NCI-H1930 (cell line): Measurements from ENCODE around the gene SYNGR1.
"Not testable (repeated sequence)": the region's sequence is repeated elsewhere in the genome, so short reads cannot be mapped to it uniquely, and the experiment has no call there.

Source experiments
- DNase-seq, 2 experiments: peaks; one replicate each; lab custom pipeline; 2025; lab: John Stamatoyannopoulos, UW

Gene SYNGR1

DNA sequence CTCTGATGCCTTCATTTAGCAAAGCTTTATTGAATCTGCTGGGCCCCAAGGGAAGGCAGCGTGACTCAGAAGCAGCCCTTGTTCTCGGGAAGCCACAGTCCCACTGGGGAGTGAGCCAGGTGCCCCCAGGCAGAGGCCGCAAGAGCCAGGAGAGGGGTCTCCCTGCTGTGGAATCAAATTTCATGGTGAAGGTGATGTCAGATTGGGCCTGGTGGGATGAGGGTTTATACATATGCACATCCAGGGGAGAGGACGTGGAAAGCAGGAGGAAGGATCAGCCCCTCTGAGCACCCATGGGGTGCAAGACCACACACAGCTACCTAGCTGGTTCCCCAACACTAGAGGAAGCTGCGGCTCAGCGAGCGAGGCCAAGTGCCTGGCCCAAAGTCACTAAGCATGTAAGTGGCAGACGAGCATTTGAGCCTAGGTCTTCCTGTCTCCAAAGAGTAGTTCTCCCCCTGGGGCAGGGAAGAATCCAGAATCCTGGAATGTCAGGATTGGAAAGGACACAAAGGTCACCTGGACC lies 2.0 kb downstream of the SYNGR1 start:
- no peak for DNase-seq

DNA sequence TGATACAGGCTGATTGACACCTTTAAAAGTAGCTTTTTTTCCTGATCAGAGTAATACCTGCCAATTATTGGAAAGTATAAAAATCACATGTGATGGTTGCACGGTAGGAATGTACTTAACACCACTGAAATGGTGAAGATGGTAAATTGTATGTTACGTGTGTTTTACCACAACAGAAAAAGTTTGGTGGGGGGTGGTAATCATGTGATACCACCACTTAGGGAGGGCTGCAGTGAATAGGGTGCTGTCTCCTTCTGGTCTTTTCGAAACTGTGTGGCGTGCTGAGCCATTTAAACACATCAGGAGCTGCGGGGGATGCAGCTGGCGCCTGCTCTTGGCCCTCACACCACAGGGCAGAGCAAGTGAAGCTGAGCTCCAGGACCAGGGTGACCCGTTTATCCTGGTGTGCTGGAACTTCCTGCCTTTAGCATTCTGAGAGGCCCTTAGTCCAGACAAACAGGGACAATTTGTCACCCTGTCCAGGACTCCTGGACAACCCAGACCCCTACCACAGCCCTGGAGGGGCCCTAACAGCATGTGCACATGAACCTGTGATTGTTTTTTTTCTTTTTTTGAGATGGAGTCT lies 2.6 kb downstream of the SYNGR1 start:
- DNase-seq = no peak

GRCh38 chr22:39353346-39353745 lies 3.6 kb downstream of the SYNGR1 start:
- no peak for DNase-seq

DNA sequence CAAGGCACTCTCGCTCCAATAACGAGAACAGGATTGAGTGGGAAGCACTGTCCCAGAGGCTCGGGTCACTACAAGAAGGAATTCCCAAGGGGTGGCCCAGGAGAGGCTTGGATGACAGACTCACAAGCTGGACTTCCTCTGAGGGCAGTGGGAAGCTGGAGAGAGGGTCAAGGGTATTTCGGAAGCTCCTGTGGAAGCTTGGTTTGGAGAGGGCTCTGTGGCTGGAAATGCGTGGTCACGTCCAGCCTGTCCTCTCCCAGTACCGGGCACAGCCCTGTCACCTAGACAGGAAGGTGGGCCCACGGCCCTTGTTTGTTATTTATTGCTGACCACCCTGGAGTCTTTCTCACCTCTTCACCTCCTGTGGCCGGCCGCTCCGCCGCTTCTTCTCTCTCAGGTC lies 5.3 kb downstream of the SYNGR1 start:
- no peak for DNase-seq

GRCh38 chr22:39355805-39356204 lies 6.0 kb downstream of the SYNGR1 start:
- not testable (repeated sequence) for DNase-seq

DNA sequence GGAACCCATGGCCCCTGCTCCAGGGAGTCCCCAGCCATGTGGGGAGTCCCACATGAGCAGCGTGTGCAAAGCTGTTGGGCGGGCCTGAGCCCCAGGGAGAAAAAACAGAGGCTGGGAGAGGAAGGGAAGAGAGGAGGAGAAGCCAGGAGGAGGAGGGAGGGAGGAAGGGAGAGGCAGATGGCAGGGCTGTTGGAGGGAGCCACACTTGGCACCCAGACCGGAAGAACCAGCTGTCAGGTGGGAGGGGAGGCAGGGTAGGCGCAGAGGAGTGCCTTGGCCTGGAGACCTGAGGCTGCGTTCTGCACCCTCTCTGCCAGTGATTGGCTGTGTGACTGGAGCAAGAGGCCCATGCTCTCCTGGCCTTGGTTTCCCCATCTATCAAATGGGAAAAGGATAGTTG lies 6.7 kb downstream of the SYNGR1 start:
- DNase-seq = no peak

DNA sequence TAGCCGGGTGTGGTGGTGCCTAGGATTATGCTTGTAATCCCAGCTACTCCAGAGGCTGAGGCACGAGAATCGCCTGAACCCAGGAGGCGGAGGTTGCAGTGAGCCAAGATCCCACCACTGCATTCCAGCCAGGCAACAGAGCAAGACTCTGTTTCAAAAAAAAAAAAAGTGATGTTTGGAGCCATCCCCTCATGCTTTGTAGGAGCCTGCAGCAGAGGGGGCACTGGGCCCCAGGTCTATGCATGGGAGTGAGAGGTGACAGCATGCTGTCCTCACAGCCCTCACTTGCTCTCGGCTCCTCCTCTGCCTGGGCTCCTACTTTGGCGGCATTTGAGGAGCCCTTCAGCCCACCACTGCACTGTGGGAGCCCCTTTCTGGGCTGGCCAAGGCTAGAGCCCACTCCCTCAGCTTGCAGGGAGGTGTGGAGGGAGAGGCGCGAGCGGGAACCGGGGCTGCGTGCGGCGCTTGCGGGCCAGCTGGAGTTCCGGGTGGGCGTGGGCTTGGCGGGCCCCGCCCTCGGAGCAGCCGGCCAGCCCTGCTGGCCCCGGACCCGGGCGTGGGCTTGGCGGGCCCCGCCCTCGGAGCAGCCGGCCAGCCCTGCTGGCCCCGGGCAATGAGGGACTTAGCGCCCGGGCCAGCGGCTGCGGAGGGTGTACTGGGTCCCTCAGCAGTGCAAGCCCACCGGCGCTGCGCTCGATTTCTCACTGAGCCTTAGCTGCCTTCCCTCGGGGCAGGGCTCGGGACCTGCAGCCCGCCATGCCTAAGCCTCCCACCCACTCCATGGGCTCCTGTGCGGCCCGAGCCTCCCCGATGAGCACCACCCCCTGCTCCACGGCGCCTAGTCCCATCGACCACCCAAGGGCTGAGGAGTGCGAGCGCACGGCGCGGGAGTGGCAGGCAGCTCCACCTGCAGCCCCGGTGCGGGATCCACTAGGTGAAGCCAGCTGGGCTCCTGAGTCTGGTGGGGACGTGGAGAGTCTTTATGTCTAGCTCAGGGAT lies 7.6 kb downstream of the SYNGR1 start:
- DNase-seq = not testable (repeated sequence)

- DNase-seq = not testable (repeated sequence)
Observed at GRCh38 chr22:39358197-39358596, 8.4 kb downstream of the SYNGR1 start.

DNA sequence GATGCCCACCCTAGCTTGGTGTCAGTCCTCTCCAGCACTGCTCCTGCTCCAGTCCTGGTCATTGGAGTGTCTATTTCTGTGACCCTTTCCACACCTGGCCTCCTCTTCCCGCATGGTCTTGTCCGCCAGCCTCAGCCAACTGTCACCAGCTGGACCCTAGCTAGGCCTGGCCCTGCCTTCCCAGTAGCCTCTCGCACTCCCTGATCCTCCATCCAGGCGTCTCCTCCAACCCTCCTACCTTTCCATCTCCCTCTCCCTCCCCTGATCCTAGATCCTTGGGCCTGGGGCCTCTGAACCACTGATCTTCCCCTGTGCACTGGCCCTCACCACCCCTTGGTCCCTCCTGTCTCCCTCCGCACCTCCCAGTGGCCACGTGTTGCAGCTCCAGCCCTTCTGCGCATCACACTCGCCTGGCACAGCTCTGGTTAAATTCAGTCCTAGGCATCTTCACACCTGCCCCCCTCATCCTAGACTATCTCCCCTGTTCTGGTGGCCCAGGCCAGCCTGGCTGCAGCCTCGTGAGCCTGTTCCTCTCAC lies 9.9 kb downstream of the SYNGR1 start:
- DNase-seq = no peak

- DNase-seq = no peak
Observed at GRCh38 chr22:39360242-39360641, 10.5 kb downstream of the SYNGR1 start.

DNA sequence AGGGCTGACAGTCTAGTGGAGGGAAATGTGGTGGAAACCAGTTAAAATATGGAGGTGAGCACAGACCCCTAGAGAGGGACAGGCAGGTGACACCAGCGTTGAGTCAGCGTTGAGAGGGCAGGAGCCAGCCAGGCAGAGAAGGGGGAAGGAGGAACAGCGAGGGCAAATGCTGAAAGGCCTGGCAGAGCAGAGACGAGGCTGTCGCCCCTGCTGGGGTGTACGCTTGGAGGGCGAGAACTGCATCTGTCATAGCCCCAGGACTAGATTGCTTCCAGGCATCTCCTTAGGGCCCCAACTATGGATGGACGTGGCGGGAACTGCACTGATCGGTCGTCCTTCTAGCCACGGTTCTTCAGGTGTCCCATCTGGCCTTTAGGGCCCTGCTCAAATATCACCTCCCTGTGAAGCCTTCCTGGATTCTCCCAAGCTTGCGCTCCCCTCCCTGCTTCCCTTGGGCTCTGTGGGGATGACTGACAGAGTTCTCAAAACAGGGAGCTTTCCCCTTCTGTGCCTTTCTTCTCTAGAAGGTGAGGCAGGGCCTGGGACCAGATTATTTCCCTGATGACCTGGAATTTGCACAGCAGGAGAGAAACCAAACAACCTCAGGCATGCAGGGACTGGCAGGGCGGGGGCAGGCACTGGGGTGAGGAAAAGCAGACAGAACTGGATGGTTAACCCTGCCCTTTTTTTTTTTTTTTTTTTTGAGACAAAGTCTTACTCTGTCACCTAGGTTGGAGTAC lies 11.1 kb downstream of the SYNGR1 start:
- no peak for DNase-seq

GRCh38 chr22:39361496-39361895 lies 11.7 kb downstream of the SYNGR1 start:
- no peak for DNase-seq

- DNase-seq = no peak
Observed at GRCh38 chr22:39362271-39362670, 12.5 kb downstream of the SYNGR1 start.

DNA sequence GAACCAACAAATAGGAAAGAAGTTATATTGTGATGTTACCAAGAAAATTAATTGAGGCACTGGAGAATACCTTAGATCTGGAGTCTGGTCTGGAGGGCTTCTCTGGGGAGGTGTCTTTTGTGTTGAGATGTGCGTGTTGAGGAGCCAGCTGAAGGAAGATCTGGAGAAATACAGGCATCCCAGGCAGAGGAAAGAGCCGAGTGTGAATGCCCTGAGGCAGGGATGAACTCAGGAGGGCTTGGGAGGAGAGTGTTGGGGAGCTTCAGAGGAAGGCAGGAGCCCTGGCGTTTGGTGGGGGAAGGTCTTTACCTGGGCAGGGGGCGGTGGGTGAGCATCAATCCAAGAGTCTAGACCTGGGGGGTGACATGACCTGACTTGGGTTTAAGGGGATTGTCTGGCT lies 13.1 kb downstream of the SYNGR1 start:
- no peak for DNase-seq

DNA sequence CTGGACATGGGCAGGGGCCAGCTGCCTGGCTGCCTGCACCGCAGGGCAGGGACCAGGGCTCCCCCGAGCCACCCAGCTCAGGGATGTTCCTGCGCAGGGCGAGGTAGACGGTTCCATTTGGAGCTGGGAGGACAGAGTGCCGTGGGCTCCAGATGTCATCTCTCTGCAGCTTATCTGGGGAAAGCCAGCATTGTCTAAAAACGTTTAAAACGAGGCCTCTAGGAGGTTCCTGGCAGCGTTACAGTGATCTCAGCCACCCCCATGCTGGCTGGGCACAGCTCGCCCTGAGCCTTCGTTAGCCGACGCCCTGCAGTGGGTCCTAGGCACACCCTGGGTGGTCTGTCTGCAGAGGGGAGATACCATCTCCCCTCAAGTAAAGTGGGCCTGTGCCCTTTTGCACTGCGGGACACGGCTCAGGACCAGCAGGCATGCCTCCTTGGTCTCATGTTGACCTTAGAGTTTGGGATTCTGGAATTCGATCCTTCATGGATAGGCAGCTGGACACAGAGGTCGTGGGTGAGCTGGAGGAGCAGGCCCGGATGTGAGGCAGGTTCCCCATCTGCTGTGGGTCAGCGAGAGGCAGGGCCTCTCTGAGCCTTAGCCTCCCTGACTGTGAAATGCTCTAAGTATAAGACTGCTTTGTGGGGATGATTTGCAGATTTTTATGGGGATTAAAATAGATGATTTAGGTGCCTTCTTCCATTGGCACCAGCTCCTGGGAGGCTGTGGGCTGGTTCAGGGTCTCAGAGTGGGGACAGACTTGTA lies 14.1 kb downstream of the SYNGR1 start:
- DNase-seq = no peak

GRCh38 chr22:39364714-39365491 lies 15.1 kb downstream of the SYNGR1 start:
- no peak for DNase-seq

DNA sequence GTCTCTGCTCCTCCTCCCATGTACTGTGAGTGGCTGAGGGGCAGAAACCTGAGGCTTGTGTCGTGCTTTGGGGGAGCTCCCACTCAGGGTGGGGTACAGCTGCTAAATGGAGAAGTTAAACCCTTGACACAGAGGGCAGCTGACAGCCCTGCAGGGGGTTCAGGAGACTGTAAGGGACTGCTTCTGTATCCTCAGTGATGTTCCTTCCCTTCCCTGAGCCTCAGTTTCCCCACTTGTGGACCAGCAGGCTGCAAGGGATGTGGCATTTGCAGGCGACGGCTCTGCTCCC lies 15.6 kb downstream of the SYNGR1 start:
- no peak for DNase-seq

DNA sequence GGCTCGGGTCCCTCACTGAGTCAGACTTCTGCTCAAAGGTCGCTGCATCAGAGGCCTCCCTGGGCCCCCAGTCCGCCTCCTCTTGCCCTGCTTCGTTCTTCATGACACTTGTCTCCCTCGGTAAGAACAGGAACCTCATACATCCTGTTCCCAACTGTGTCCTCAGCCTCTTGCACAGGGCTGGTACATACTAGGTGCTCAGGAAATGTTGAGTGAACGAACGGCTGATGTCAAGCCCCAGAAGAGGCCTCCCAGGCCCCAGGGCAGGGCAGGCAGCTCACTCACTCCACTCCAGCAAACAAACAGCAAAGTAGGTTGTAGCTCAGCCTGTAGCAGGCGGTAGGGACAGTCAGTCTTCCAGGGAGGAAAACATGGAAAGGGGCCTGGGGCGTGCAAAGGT lies 17.2 kb downstream of the SYNGR1 start:
- no peak for DNase-seq

DNA sequence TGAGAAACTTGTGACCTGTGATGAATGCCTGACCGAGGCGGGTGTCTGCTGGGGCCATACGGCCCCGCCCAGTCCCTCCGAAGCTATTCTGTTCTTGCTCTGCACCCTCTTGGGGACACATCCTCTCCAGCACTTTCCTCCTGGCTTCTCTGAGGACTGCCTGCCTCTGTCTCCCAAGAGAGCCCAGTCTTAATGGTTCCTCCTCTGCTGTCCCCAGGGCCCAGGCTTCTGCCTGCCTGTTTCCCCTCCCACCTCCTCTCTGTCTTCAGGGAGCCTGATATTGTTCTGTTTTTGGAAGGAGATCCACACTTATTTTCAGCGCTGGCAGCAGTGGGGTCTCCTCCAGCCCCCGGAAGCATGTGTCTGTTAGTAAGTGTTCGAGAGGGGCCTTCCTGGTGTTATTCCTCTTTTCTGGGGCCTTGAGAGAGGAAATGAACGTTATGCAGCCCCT lies 18.7 kb downstream of the SYNGR1 start:
- no peak for DNase-seq

- DNase-seq = no peak
Observed at GRCh38 chr22:39369186-39369585, 19.4 kb downstream of the SYNGR1 start.

DNA sequence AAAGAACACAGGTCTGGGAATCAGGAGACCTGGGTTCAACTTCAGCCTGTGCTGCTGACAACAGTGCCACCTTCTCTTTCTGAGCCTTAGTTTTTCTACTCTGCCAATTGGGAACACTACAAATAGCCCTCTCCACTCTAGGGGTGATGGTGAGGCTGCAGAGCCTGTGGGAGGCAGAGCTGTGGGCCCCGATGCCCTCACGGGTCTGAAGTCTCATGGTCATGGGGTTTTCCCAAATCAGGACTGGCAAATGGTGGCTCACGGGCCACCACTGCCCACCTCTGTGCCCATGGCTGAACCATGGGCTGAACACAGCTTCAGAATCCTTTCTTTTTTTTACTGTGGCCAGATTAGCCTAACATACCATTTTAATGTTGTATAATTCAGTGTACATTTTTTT lies 19.8 kb downstream of the SYNGR1 start:
- DNase-seq = no peak
